ENCODE measurements around the gene NDOR1.

- no peak for TF ChIP-seq CTCF (IDR thresholded peaks at IDR 0.05; ENCODE audit: poor library complexity)
- TF ChIP-seq EZH2 (IDR thresholded peaks at IDR 0.05; ENCODE audit: borderline replicate concordance): no peak
These were observed 44.6 kb upstream of the NDOR1 start for GRCh38 chr9:137160716-137161557.

Measured in hepatocyte (in vitro differentiated cells).